ENCODE measurements around the gene PIK3R5. TPM values are rescaled to one million over a fixed set of nuclear protein-coding genes. Genes with fewer than 3 reads are reported as not detected.

Gene PIK3R5
- polyA plus RNA-seq, 4 donors, result 0.59 to 2.1 (median 0.82) TPM

- no peak for DNase-seq (ENCODE audit: low read depth in 4 of 4, low spot score in 3 of 4)
Measured at GRCh38 chr17:8955021-8955959, 10.2 kb downstream of the PIK3R5 start.

GRCh38 chr17:8954339-8954738 is 11.2 kb downstream of the PIK3R5 start:
- no peak for DNase-seq (ENCODE audit: low read depth in 4 of 4, low spot score in 3 of 4)

- DNase-seq (ENCODE audit: low read depth in 4 of 4, low spot score in 3 of 4), result no peak
Measured at GRCh38 chr17:8953156-8953885, 12.2 kb downstream of the PIK3R5 start.

- no peak for DNase-seq (ENCODE audit: low read depth in 4 of 4, low spot score in 3 of 4)
Measured at GRCh38 chr17:8952191-8952590, 13.3 kb downstream of the PIK3R5 start.

DNA sequence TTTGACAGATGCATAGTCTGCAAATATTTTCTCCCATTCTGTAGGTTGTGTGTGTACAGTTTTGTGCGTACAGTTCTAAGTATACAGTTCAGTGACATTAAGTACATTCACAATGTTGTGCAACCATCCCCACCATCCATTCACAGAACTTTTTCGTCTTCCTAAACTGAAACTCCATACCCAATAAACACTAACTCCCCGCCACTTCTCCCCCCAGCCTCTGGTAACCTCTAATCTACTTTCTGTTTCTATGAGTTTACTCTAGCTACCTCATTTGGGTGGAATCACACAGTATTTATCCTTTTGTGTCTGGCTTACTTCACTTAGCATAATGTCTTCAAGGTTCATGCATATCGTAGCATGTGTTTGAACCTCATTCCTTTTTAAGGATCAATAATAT is 14.3 kb downstream of the PIK3R5 start:
- DNase-seq (ENCODE audit: low read depth in 4 of 4, low spot score in 3 of 4), result no peak

- no peak for DNase-seq (ENCODE audit: low read depth in 4 of 4, low spot score in 3 of 4)
Measured at GRCh38 chr17:8949061-8949661, 16.3 kb downstream of the PIK3R5 start.

- no peak for DNase-seq (ENCODE audit: low read depth in 4 of 4, low spot score in 3 of 4)
Measured at GRCh38 chr17:8948462-8948861, 17.0 kb downstream of the PIK3R5 start.

- no peak for DNase-seq (ENCODE audit: low read depth in 4 of 4, low spot score in 3 of 4)
Measured at GRCh38 chr17:8947201-8947600, 18.3 kb downstream of the PIK3R5 start.

DNA sequence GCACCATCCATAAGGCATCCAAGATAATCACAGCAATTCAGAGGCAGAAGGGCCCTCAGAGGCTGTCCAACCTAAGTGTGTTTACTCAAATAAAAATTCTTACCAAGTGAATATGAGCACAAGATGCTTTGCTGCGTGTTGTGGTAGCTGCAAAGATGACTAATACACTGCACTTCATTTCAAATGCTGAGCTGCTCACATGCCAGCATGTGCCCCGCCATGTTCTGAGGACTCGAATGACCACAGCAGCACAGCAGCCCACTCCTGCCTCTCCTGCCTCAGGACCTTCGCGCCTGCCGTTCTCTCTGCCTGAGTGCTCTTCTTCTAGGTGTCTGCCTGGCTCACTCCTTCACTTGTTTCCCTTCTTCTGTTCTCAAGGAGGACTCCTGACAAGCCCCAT is 19.0 kb downstream of the PIK3R5 start:
- no peak for DNase-seq (ENCODE audit: low read depth in 4 of 4, low spot score in 3 of 4)

GRCh38 chr17:8946071-8946470 is 19.4 kb downstream of the PIK3R5 start:
- no peak for DNase-seq (ENCODE audit: low read depth in 4 of 4, low spot score in 3 of 4)

GRCh38 chr17:8944748-8945147 is 20.8 kb downstream of the PIK3R5 start:
- DNase-seq (ENCODE audit: low read depth in 4 of 4, low spot score in 3 of 4), result no peak

- DNase-seq (ENCODE audit: low read depth in 4 of 4, low spot score in 3 of 4), result no peak
Measured at GRCh38 chr17:8944083-8944482, 21.4 kb downstream of the PIK3R5 start.

DNA sequence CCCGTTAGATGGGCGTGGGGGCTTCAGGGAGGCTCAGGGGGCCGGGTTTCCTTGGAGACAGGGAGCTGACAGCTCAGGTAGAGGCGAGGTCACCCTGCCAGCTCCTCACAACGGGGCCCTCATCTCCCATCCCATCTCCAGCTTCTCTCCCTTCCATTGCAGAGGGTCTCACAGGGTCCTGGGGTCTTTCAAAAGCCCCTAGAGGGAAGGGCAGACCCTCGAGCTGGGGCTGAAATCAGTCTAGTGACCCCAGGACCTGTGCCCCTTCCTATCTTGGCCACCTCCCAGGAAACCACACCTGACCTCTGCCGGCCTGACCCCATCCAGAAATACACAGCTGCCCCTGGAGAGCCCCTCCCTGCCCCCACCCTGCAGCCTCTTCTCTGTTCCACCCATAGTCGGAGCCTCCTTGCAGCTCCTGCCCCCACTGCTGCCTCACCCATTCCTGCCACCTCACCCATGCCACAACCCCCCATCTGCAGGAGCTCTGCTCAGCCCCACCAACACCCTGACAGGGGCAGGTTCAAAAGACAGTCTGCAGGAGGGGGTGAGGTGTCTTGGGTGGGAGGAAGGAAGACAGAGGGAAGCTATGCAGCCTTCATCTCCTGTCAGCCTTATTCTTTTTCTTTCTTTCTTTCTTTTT is 23.4 kb downstream of the PIK3R5 start:
- DNase-seq (ENCODE audit: low read depth in 4 of 4, low spot score in 3 of 4), result no peak

DNA sequence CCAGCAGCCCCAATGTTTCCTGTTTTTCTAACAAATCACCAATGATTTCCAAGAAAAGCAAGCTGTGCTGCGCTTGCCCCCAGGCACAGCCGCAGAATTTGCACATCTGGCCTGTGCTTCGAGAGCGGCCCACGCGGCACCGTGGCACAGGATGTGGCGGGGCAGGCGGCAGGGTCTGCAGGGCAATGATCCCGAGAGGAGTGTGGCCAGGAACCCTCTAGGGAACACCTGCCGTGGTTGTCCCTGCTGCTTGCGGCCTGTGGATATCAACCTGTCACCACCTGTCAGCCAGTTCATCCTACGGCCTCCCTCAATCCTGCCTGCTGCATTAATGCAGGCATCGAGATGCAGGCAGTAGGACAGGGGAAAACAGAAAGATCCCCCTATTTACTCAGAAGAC is 24.0 kb downstream of the PIK3R5 start:
- DNase-seq (ENCODE audit: low read depth in 4 of 4, low spot score in 3 of 4), result no peak

GRCh38 chr17:8940866-8941471 is 24.5 kb downstream of the PIK3R5 start:
- no peak for DNase-seq (ENCODE audit: low read depth in 4 of 4, low spot score in 3 of 4)

GRCh38 chr17:8939496-8940334 is 25.8 kb downstream of the PIK3R5 start:
- no peak for DNase-seq (ENCODE audit: low read depth in 4 of 4, low spot score in 3 of 4)

GRCh38 chr17:8938933-8939332 is 26.6 kb downstream of the PIK3R5 start:
- DNase-seq (ENCODE audit: low read depth in 4 of 4, low spot score in 3 of 4), result no peak

- no peak for DNase-seq (ENCODE audit: low read depth in 4 of 4, low spot score in 3 of 4)
Measured at GRCh38 chr17:8935191-8935590, 30.3 kb downstream of the PIK3R5 start.

DNA sequence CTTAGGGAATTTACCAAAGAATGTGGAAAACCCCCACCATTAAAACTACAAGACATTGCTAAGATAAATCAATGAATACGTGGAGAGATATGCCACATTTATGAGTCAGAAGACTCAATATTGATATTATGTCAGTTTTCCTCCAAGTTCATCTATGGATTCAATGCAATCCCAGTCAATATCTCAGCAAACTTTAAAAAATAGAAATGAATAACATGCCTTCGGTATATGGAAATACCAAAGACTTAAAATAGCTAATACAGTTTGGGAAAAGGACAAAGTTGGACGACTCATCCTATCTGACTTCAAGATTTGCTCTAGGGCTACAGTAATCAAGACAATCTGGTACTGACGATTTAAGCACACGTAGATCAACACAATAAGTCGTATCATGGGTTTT is 31.2 kb downstream of the PIK3R5 start:
- DNase-seq (ENCODE audit: low read depth in 4 of 4, low spot score in 3 of 4), result no peak

- DNase-seq (ENCODE audit: low read depth in 4 of 4, low spot score in 3 of 4), result no peak
Measured at GRCh38 chr17:8930649-8931048, 34.9 kb downstream of the PIK3R5 start.

Measured in left renal pelvis (tissue), 4 donors.